Measurements from ENCODE around the gene SYNDIG1.

- TF ChIP-seq CTCF (conservative IDR thresholded peaks at IDR 0.05; ENCODE audit: low read depth, low read length) (no peak), EZH2 (IDR thresholded peaks at IDR 0.05; ENCODE audit: low read length, unreplicated experiment) (no peak), EZH2phosphoT487 (IDR thresholded peaks at IDR 0.05; ENCODE audit: borderline replicate concordance, low read length) (no peak)
Measured at GRCh38 chr20:24502661-24503060, 33.2 kb downstream of the SYNDIG1 start.

Data from PC-3 (cell line).